ENCODE measurements around the gene DLG5. TPM values are rescaled to one million over a fixed set of nuclear protein-coding genes. Genes with fewer than 3 reads are reported as not detected.

DLG5 gene
- total RNA-seq, 1 experiment from 2014 or later = 81.7 TPM

GRCh38 chr10:77742172-77742571 is 184.4 kb downstream of the DLG5 start:
- peaks cover 24% of the 10 kb centered on the region for H3K4me1 ChIP-seq (replicated peaks; ENCODE audit: insufficient read depth)
- ChIA-PET POLR2A (ENCODE audit: unreplicated experiment) (no interaction called here), CTCF (no interaction called here)
- TF ChIP-seq CTCF (conservative IDR thresholded peaks at IDR 0.05) = no peak
- no peak for TF ChIP-seq EZH2 (IDR thresholded peaks at IDR 0.05; ENCODE audit: low read depth)
- H3K27me3 ChIP-seq (ENCODE audit: insufficient read depth, low read depth) = no peaks in the 10 kb centered on the region
- no peak overlapping the region for H3K4me3 ChIP-seq
- no peaks in the 10 kb centered on the region for H3K36me3 ChIP-seq (ENCODE audit: low read depth)
- H4K20me1 ChIP-seq (ENCODE audit: insufficient read depth) = no peaks in the 10 kb centered on the region
- H3F3A ChIP-seq (ENCODE audit: insufficient read depth, low read depth) = peaks cover 22% of the 10 kb centered on the region
- no peak for DNase-seq
- H2AFZ ChIP-seq = no peak overlapping the region
- H3K9me3 ChIP-seq (ENCODE audit: insufficient read depth, low read depth) = peaks cover 19% of the 10 kb centered on the region
- BruUV-seq (replicated peaks) = no TSS peak
- no peaks in the 10 kb centered on the region for H3K79me2 ChIP-seq (ENCODE audit: low read depth)
- no peaks in the 10 kb centered on the region for H3K9me2 ChIP-seq (ENCODE audit: insufficient read depth)
- no peak overlapping the region for H3K4me2 ChIP-seq
- H3K27ac ChIP-seq = no peak overlapping the region
- intact Hi-C loops (cut with micrococcal nuclease; ENCODE audit: unreplicated experiment) = no loop called here

- Histone ChIP-seq H3K4me2 (no peak overlapping the region), H3K9me3 (ENCODE audit: insufficient read depth, low read depth) (peaks cover 23% of the 10 kb centered on the region), H3K27ac (no peak overlapping the region), H3K4me3 (no peak overlapping the region), H3K9me2 (ENCODE audit: insufficient read depth) (no peaks in the 10 kb centered on the region), H3K4me1 (replicated peaks; ENCODE audit: insufficient read depth) (peaks cover 25% of the 10 kb centered on the region), H4K20me1 (ENCODE audit: insufficient read depth) (no peaks in the 10 kb centered on the region), H3K27me3 (ENCODE audit: insufficient read depth, low read depth) (no peaks in the 10 kb centered on the region), H3K79me2 (ENCODE audit: low read depth) (no peaks in the 10 kb centered on the region), H3K36me3 (ENCODE audit: low read depth) (no peaks in the 10 kb centered on the region), H3F3A (ENCODE audit: insufficient read depth, low read depth) (peaks cover 25% of the 10 kb centered on the region), H2AFZ (no peak overlapping the region)
- BruUV-seq (replicated peaks) = no TSS peak
- intact Hi-C loops (cut with micrococcal nuclease; ENCODE audit: unreplicated experiment) = no loop called here
- no peak for DNase-seq
- ChIA-PET POLR2A (ENCODE audit: unreplicated experiment) (no interaction called here), CTCF (interaction anchor here (0.9 kb wide), 1 partner anchor 15 kb away, joined by 9 read pairs; no protein-coding TSS in a partner anchor)
- TF ChIP-seq CTCF (conservative IDR thresholded peaks at IDR 0.05) (no peak), EZH2 (IDR thresholded peaks at IDR 0.05; ENCODE audit: low read depth) (no peak)
Observed at GRCh38 chr10:77741746-77742145, 184.8 kb downstream of the DLG5 start.

Other genes starting within 250 kb of the DLG5 start
- 13.1 and 14.9 TPM in 2 replicates for gene POLR3A, start 102.8 kb upstream of the DLG5 start, total RNA-seq (2021)
- gene RPS24, start 107.1 kb upstream of the DLG5 start, total RNA-seq (2021) = 1,719 and 2,068 TPM in 2 replicates

All from PC-9 (cell line).